DOHH2 (cell line): ENCODE measurements around the gene CNBP.

Experiments used
- H3F3A ChIP-seq: fragments of 200-600 bp; sonication (generic), shearing (Covaris generic); 2 replicates; pipeline ENCODE4 v1.6.0; 2016; ENCODE audit warnings: antibody characterized with exemption, mild to moderate bottlenecking; ENCODE audit not compliant: control insufficient read depth, insufficient read depth
- H3K27ac ChIP-seq: fragments of 200-600 bp; sonication (generic); 2 replicates; pipeline ENCODE4 v1.5.1; 2014; ENCODE audit warnings: low read depth, mild to moderate bottlenecking, low read length, moderate library complexity
- H3K27me3 ChIP-seq: fragments of 200-600 bp; sonication (generic); 2 replicates; pipeline ENCODE4 v1.6.1; 2014; ENCODE audit warnings: mild to moderate bottlenecking, low read length, mixed read lengths; ENCODE audit not compliant: control insufficient read depth
- H3K36me3 ChIP-seq: fragments of 200-600 bp; sonication (generic); 2 replicates; pipeline ENCODE4 v1.6.1; 2014; ENCODE audit warnings: mild to moderate bottlenecking, low read length, moderate library complexity, mixed read lengths; ENCODE audit not compliant: control insufficient read depth
- H3K4me1 ChIP-seq: fragments of 200-600 bp; sonication (generic); 2 replicates; pipeline ENCODE4 v1.6.1; 2014; ENCODE audit warnings: mild to moderate bottlenecking, low read length, mixed read lengths; ENCODE audit not compliant: control insufficient read depth
- H3K4me2 ChIP-seq: fragments of 200-600 bp; sonication (generic); 2 replicates; pipeline ENCODE4 v1.6.0; 2014; ENCODE audit warnings: mild to moderate bottlenecking, low read length, moderate library complexity
- H3K4me3 ChIP-seq: fragments of 200-600 bp; sonication (generic); 2 replicates; pipeline ENCODE4 v1.5.1; 2014; ENCODE audit warnings: mild to moderate bottlenecking, low read length, mixed read lengths
- H3K79me2 ChIP-seq: fragments of 200-600 bp; sonication (generic); 2 replicates; pipeline ENCODE4 v1.6.1; 2014; ENCODE audit warnings: mild to moderate bottlenecking, low read length, mixed read lengths; ENCODE audit not compliant: control insufficient read depth
- H3K9me2 ChIP-seq: fragments of 200-600 bp; sonication (generic); replicated peaks from 2 replicates; pipeline ENCODE4 v1.6.1; 2014; ENCODE audit warnings: mild to moderate bottlenecking, low read length, mixed read lengths; ENCODE audit not compliant: control insufficient read depth
- H3K9me3 ChIP-seq: fragments of 200-600 bp; sonication (generic); 2 replicates; pipeline ENCODE4 v1.6.1; 2014; ENCODE audit warnings: antibody characterized with exemption, low read length, mixed read lengths; ENCODE audit not compliant: control insufficient read depth, insufficient read depth
- H4K20me1 ChIP-seq: fragments of 200-600 bp; sonication (generic); 2 replicates; pipeline ENCODE4 v1.6.0; 2014; ENCODE audit warnings: low read depth, mild to moderate bottlenecking, antibody characterized with exemption, low read length, moderate library complexity; ENCODE audit not compliant: control insufficient read depth, insufficient read depth
- CTCF ChIP-seq: fragments of 200-600 bp; sonication (generic); IDR thresholded peaks from one replicate; pipeline ENCODE4 v1.5.1; 2014; ENCODE audit warnings: antibody characterized with exemption, mild to moderate bottlenecking, low read depth, low read length; ENCODE audit not compliant: poor library complexity, severe bottlenecking
- EZH2phosphoT487 ChIP-seq: fragments of 200-600 bp; sonication (generic); IDR thresholded peaks from 2 replicates; pipeline ENCODE4 v1.6.1; 2017; ENCODE audit warnings: borderline replicate concordance, mild to moderate bottlenecking, antibody characterized with exemption, low read length, moderate library complexity, mixed read lengths

Gene CNBP

GRCh38 chr3:129211345-129211744 is 27.6 kb upstream of the CNBP start:
- H3K4me3 ChIP-seq, result no peak overlapping the region
- no peaks in the 10 kb centered on the region for H4K20me1 ChIP-seq
- H3K79me2 ChIP-seq, result no peaks in the 10 kb centered on the region
- H3K4me2 ChIP-seq, result no peak overlapping the region
- H3K4me1 ChIP-seq, result no peaks in the 10 kb centered on the region
- no peaks in the 10 kb centered on the region; the same call in 1 of the 2 replicates for H3K27me3 ChIP-seq
- H3K9me2 ChIP-seq, result no peaks in the 10 kb centered on the region
- no peak for TF ChIP-seq EZH2phosphoT487
- no peak for TF ChIP-seq CTCF
- H3K27ac ChIP-seq, result no peak overlapping the region
- no peaks in the 10 kb centered on the region for H3F3A ChIP-seq
- H3K36me3 ChIP-seq, result no peaks in the 10 kb centered on the region
- no peaks in the 10 kb centered on the region for H3K9me3 ChIP-seq

- Histone ChIP-seq H3K79me2 (no peaks in the 10 kb centered on the region), H3K27ac (no peak overlapping the region), H4K20me1 (no peaks in the 10 kb centered on the region), H3K4me1 (no peaks in the 10 kb centered on the region), H3K27me3 (no peaks in the 10 kb centered on the region; the same call in 1 of the 2 replicates), H3K36me3 (no peaks in the 10 kb centered on the region), H3K4me3 (no peak overlapping the region), H3K9me3 (no peaks in the 10 kb centered on the region), H3K4me2 (no peak overlapping the region), H3K9me2 (no peaks in the 10 kb centered on the region), H3F3A (0 out of 2 replicates have a peak, but pooled peaks cover 2% of the 10 kb centered on the region)
- no peak for TF ChIP-seq CTCF
Observed at GRCh38 chr3:129207479-129207878, 23.8 kb upstream of the CNBP start.

- no peaks in the 10 kb centered on the region for H3K79me2 ChIP-seq
- H4K20me1 ChIP-seq, result no peaks in the 10 kb centered on the region
- H3K27me3 ChIP-seq, result no peaks in the 10 kb centered on the region; the same call in 1 of the 2 replicates
- H3K4me1 ChIP-seq, result no peaks in the 10 kb centered on the region
- H3K4me3 ChIP-seq, result no peak overlapping the region
- TF ChIP-seq CTCF (no peak), EZH2phosphoT487 (no peak)
- H3K9me3 ChIP-seq, result no peaks in the 10 kb centered on the region
- 0 out of 2 replicates have a peak, but pooled peaks cover 2% of the 10 kb centered on the region for H3F3A ChIP-seq
- no peak overlapping the region for H3K4me2 ChIP-seq
- H3K9me2 ChIP-seq, result no peaks in the 10 kb centered on the region
- H3K36me3 ChIP-seq, result no peaks in the 10 kb centered on the region
- no peak overlapping the region for H3K27ac ChIP-seq
Observed at GRCh38 chr3:129205109-129205832, 21.6 kb upstream of the CNBP start.
